WTC11 (cell line): ENCODE results near the gene AK8. TPM values are rescaled to one million over a fixed set of nuclear protein-coding genes. Genes with fewer than 3 reads are reported as not detected.

Experiments
- ATAC-seq: fragments of 200-7000 bp; cut with Tn5 transposase; 2 replicates; pipeline ENCODE4 v1.10.0; 2021; ENCODE audit warnings: mild to moderate bottlenecking, moderate library complexity
- CTCF ChIA-PET: fragments of 300-600 bp; sonication (Branson Sonifier 250); formaldehyde crosslinking; loops from one replicate; lab custom pipeline; 2021; ENCODE audit warnings: antibody characterized with exemption; lab: Charles Lee
- POLR2A ChIA-PET: fragments of 350-600 bp; sonication (Branson Sonifier 250); formaldehyde crosslinking; loops from one replicate; lab custom pipeline; 2021; ENCODE audit warnings: antibody characterized with exemption; lab: Charles Lee
- DNase-seq: peaks from one replicate; pipeline ENCODE4 v3.0.0; 2021; ENCODE audit warnings: low spot score
- H3K27ac Mint-ChIP-seq: 2 replicates; pipeline ENCODE4 v1.8.0; 2021; ENCODE audit warnings: mixed read lengths
- H3K27me3 Mint-ChIP-seq: 2 replicates; pipeline ENCODE4 v1.8.0; 2021; ENCODE audit warnings: low read depth, mild to moderate bottlenecking, moderate library complexity, mixed read lengths
- H3K36me3 Mint-ChIP-seq: 2 replicates; pipeline ENCODE4 v1.8.0; 2021; ENCODE audit warnings: mixed read lengths
- H3K4me1 Mint-ChIP-seq: 2 replicates; pipeline ENCODE4 v1.8.0; 2022; ENCODE audit warnings: mixed read lengths
- H3K4me3 Mint-ChIP-seq: 2 replicates; pipeline ENCODE4 v1.8.0; 2021; ENCODE audit warnings: mild to moderate bottlenecking, moderate library complexity, mixed read lengths
- H3K9me3 Mint-ChIP-seq: 2 replicates; pipeline ENCODE4 v1.8.0; 2021; ENCODE audit warnings: mixed read lengths
- ATF1 ChIP-seq: sonication (generic); formaldehyde crosslinking; IDR thresholded peaks from 2 replicates; pipeline ENCODE4 v1.8.1; 2023; ENCODE audit warnings: mild to moderate bottlenecking, moderate library complexity, missing genetic modification reagents
- ATF6 ChIP-seq: sonication (generic); formaldehyde crosslinking; IDR thresholded peaks from 2 replicates; pipeline ENCODE4 v1.8.1; 2023; ENCODE audit warnings: mild to moderate bottlenecking, missing genetic modification reagents
- CTCF ChIP-seq: fragments of 200-600 bp; IDR thresholded peaks from 2 replicates; pipeline ENCODE4 v1.8.0; 2022; ENCODE audit warnings: antibody characterized with exemption
- ELF4 ChIP-seq: sonication (generic); formaldehyde crosslinking; IDR thresholded peaks from 2 replicates; pipeline ENCODE4 v1.8.1; 2022; ENCODE audit warnings: low read depth, mild to moderate bottlenecking, moderate library complexity, missing genetic modification reagents
- GRHL2 ChIP-seq: fragments of 250-450 bp; sonication (Bioruptor Pico); IDR thresholded peaks from 2 replicates; pipeline ENCODE4 v1.8.0; 2022; ENCODE audit warnings: mild to moderate bottlenecking, moderate library complexity; ENCODE audit not compliant: insufficient replicate concordance, severe bottlenecking
- HMGXB4 ChIP-seq: sonication (generic); formaldehyde crosslinking; IDR thresholded peaks from 2 replicates; pipeline ENCODE4 v1.8.1; 2023; ENCODE audit warnings: mild to moderate bottlenecking, moderate library complexity, missing genetic modification reagents
- IRF1 ChIP-seq: sonication (generic); formaldehyde crosslinking; IDR thresholded peaks from 2 replicates; pipeline ENCODE4 v1.8.0; 2023; ENCODE audit warnings: missing genetic modification reagents
- JAZF1 ChIP-seq: fragments of 250-450 bp; sonication (Bioruptor Pico); IDR thresholded peaks from 2 replicates; pipeline ENCODE4 v1.9.0; 2021; ENCODE audit warnings: moderate library complexity, mild to moderate bottlenecking, inconsistent platforms
- MLX ChIP-seq: sonication (generic); formaldehyde crosslinking; IDR thresholded peaks from 2 replicates; pipeline ENCODE4 v1.8.1; 2023; ENCODE audit warnings: mild to moderate bottlenecking, missing genetic modification reagents, moderate library complexity
- MXD4 ChIP-seq: fragments of 250-450 bp; sonication (Bioruptor Pico); IDR thresholded peaks from 2 replicates; pipeline ENCODE4 v1.8.0; 2021; ENCODE audit warnings: mild to moderate bottlenecking, moderate library complexity, borderline replicate concordance
- MYBL2 ChIP-seq: sonication (generic); formaldehyde crosslinking; IDR thresholded peaks from 2 replicates; pipeline ENCODE4 v1.8.1; 2023; ENCODE audit warnings: mild to moderate bottlenecking, moderate library complexity, missing genetic modification reagents
- NR2C2 ChIP-seq: sonication (generic); formaldehyde crosslinking; IDR thresholded peaks from 2 replicates; pipeline ENCODE4 v1.8.0; 2022; ENCODE audit warnings: mild to moderate bottlenecking, missing genetic modification reagents
- PRDM15 ChIP-seq: sonication (generic); formaldehyde crosslinking; IDR thresholded peaks from 2 replicates; pipeline ENCODE4 v1.8.0; 2022; ENCODE audit warnings: missing genetic modification reagents
- PRRX2 ChIP-seq: fragments of 250-450 bp; sonication (Bioruptor Pico); IDR thresholded peaks from 2 replicates; pipeline ENCODE4 v1.8.0; 2021; ENCODE audit warnings: mild to moderate bottlenecking
- TEAD1 ChIP-seq: sonication (generic); formaldehyde crosslinking; IDR thresholded peaks from 2 replicates; pipeline ENCODE4 v1.8.0; 2022; ENCODE audit warnings: mild to moderate bottlenecking, missing genetic modification reagents
- ZNF232 ChIP-seq: sonication (generic); formaldehyde crosslinking; IDR thresholded peaks from 2 replicates; pipeline ENCODE4 v1.8.0; 2022; ENCODE audit warnings: mild to moderate bottlenecking, missing genetic modification reagents
- ZNF512 ChIP-seq: sonication (generic); formaldehyde crosslinking; IDR thresholded peaks from 2 replicates; pipeline ENCODE4 v1.8.1; 2022; ENCODE audit warnings: missing genetic modification reagents, borderline replicate concordance
- ZNF671 ChIP-seq: fragments of 250-450 bp; sonication (Bioruptor Pico); IDR thresholded peaks from 2 replicates; pipeline ENCODE4 v1.8.0; 2021; ENCODE audit warnings: mild to moderate bottlenecking
- total RNA-seq: library from RNA; stranded (reverse); gene quantifications from 3 replicates; pipeline ENCODE4 v1.2.3, GENCODE V29; 2021

The AK8 gene
- total RNA-seq, 1 experiment from 2014 or later = 0.48 TPM

GRCh38 chr9:132887181-132888120, 9.4 kb upstream of the AK8 start (continued):
- no peak for TF ChIP-seq ATF6 (CRISPR knock-in tag)
- TF ChIP-seq CTCF = no peak
- TF ChIP-seq HMGXB4 = no peak
- TF ChIP-seq GRHL2 (CRISPR knock-in tag) = no peak
- TF ChIP-seq ELF4 (CRISPR knock-in tag) = no peak
- no peak for TF ChIP-seq IRF1 (CRISPR knock-in tag)
- no peak for TF ChIP-seq ZNF512 (CRISPR knock-in tag)
- TF ChIP-seq MYBL2 = no peak
- no peak for TF ChIP-seq MLX (CRISPR knock-in tag)
- no peak for TF ChIP-seq PRRX2

GRCh38 chr9:132886334-132886725, 8.2 kb upstream of the AK8 start:
- ChIA-PET POLR2A (interaction anchor here (1.1 kb wide), 1 partner anchor 58 kb away, joined by 3 read pairs; no protein-coding TSS in a partner anchor), CTCF (interaction anchor here (1.0 to 1.3 kb wide), 3 partner anchors 15 to 299 kb away, joined by 3 read pairs; no protein-coding TSS in a partner anchor)
- Mint-ChIP-seq H3K9me3 (no peaks in the 10 kb centered on the region), H3K27ac (no peak overlapping the region), H3K4me3 (no peak overlapping the region), H3K27me3 (no peaks in the 10 kb centered on the region), H3K4me1 (no peaks in the 10 kb centered on the region), H3K36me3 (no peaks in the 10 kb centered on the region)
- no peak for DNase-seq
- no peak for ATAC-seq
- no peak for TF ChIP-seq TEAD1 (CRISPR knock-in tag)
- TF ChIP-seq ZNF232 (CRISPR knock-in tag) = no peak
- no peak for TF ChIP-seq ATF1 (CRISPR knock-in tag)
- no peak for TF ChIP-seq JAZF1 (CRISPR knock-in tag)
- no peak for TF ChIP-seq PRDM15 (CRISPR knock-in tag)
- no peak for TF ChIP-seq ZNF671 (CRISPR knock-in tag)
- no peak for TF ChIP-seq NR2C2 (CRISPR knock-in tag)
- TF ChIP-seq MXD4 (CRISPR knock-in tag) = no peak
